ENCODE data around the gene CALHM2.

DNA sequence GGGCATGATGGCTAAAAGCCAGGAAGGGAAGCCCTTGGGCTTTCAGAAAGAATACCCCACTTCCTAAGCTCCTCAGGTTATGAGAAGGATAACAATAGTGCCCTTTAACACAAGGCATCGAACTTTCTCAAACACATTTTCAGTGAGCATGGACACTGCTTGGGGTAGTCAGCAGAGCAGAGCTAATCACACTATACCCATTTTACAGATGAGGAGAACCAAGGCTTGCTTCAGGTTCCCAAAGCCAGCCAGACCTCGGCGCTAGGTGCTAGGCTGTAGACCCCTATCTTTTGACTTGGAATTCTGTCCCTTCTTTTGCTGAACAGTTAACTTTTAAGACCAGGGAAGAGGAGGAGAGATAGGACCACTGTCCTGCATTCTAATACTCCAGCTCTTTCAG lies 43.2 kb upstream of the CALHM2 start:
- no peak for TF ChIP-seq POLR2A (IDR thresholded peaks at IDR 0.05)
- TF ChIP-seq, protein P1, sequence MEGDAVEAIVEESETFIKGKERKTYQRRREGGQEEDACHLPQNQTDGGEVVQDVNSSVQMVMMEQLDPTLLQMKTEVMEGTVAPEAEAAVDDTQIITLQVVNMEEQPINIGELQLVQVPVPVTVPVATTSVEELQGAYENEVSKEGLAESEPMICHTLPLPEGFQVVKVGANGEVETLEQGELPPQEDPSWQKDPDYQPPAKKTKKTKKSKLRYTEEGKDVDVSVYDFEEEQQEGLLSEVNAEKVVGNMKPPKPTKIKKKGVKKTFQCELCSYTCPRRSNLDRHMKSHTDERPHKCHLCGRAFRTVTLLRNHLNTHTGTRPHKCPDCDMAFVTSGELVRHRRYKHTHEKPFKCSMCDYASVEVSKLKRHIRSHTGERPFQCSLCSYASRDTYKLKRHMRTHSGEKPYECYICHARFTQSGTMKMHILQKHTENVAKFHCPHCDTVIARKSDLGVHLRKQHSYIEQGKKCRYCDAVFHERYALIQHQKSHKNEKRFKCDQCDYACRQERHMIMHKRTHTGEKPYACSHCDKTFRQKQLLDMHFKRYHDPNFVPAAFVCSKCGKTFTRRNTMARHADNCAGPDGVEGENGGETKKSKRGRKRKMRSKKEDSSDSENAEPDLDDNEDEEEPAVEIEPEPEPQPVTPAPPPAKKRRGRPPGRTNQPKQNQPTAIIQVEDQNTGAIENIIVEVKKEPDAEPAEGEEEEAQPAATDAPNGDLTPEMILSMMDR (IDR thresholded peaks at IDR 0.05), result no peak
